ENCODE data around the gene ANTKMT.

GRCh38 chr16:698911-699671, 21.9 kb upstream of the ANTKMT start:
- TF ChIP-seq POLR2AphosphoS5 (IDR thresholded peaks at IDR 0.05; ENCODE audit: insufficient read depth in 1 of 2, low read depth in 1 of 2) = no peak
- TF ChIP-seq CTCF (IDR thresholded peaks at IDR 0.05) = no peak

Data from vagina (tissue), 2 donors.